HG02588 (cell line): ENCODE data around the gene USP13.
"Not testable (repeated sequence)": the region's sequence is repeated elsewhere in the genome, so short reads cannot be mapped to it uniquely, and the experiment has no call there.

Source experiments
- ATAC-seq: cut with Tn5 transposase; IDR thresholded peaks from one replicate; pipeline ENCODE4 v1.9.1; 2021; ENCODE audit warnings: mild to moderate bottlenecking, moderate library complexity; ENCODE audit not compliant: unreplicated experiment

USP13 gene, protein sequence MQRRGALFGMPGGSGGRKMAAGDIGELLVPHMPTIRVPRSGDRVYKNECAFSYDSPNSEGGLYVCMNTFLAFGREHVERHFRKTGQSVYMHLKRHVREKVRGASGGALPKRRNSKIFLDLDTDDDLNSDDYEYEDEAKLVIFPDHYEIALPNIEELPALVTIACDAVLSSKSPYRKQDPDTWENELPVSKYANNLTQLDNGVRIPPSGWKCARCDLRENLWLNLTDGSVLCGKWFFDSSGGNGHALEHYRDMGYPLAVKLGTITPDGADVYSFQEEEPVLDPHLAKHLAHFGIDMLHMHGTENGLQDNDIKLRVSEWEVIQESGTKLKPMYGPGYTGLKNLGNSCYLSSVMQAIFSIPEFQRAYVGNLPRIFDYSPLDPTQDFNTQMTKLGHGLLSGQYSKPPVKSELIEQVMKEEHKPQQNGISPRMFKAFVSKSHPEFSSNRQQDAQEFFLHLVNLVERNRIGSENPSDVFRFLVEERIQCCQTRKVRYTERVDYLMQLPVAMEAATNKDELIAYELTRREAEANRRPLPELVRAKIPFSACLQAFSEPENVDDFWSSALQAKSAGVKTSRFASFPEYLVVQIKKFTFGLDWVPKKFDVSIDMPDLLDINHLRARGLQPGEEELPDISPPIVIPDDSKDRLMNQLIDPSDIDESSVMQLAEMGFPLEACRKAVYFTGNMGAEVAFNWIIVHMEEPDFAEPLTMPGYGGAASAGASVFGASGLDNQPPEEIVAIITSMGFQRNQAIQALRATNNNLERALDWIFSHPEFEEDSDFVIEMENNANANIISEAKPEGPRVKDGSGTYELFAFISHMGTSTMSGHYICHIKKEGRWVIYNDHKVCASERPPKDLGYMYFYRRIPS

DNA sequence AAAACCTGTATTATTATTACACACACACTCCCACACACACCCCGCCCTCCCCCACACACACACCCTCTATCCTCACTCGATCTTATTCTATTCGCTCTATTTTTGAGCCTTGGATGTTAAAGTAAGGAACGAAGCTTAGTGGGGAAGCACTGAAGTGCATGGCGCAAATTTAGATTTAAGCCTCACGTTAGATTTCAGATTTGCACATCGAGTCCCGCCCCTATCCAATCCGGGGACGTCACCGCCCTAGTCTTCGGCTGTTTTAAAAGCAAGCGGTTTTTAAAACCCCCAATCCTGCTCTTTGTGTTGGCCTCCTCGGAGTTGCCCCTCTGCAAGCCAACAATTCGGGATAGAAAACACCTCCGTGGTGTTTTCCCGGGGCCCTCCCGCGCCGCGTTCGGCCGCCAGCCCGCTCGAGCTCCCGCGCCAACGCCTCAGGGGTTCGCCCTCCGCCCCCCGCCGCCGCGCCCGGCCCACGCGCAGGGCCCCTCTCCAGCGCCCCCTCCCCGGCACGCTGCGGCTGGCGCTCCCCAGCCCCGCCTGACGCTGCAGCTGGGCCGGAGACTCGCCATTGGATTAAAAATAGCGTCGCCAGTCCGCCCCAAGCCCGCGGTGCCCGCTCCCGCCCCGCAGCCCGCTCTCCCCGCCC lies at the start of gene USP13:
Gene USP13 (plus strand): TSS at position 594 of the 649 bp plus-strand sequence. CDS start 186 bp downstream, outside the sequence.
- peak; percentile 63 for ATAC-seq

DNA sequence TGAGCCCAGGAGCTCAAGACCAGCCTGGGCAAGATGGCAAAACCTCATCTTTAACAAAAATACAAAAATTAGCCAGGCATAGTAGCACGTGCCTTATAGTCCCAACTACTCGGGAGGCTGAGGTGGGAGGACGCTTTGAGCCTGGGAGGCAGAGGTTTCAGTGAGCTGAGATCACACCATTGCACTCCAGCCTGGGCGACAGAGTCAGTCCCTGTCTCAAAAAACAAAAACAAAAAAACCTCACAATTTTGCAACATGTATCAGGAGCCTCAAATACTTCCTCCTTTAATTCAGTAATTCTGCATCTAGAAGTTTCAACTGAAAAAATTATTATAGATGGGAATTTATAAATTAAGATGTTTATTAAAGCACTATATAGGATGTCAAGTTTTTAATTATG lies 49.5 kb upstream of the USP13 start:
- ATAC-seq: no peak

DNA sequence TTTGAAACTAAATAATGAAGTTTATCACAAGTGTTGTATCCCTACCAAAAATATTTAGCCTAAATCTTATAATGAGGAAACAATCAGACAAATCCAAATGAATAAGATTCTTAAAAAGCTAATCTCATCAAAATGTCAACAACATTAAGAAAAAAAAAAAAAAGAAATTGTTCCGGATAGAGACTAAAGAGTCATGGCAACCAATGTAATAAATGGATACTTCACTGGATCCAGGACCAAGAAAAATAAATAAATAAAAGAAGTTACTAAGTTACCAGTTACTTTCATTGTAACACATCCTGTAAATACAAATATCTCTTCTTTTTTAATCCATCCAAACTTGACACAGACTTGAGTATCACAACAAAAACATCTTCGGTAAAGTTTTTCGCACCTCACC lies 49.0 kb upstream of the USP13 start:
- ATAC-seq: no peak

DNA sequence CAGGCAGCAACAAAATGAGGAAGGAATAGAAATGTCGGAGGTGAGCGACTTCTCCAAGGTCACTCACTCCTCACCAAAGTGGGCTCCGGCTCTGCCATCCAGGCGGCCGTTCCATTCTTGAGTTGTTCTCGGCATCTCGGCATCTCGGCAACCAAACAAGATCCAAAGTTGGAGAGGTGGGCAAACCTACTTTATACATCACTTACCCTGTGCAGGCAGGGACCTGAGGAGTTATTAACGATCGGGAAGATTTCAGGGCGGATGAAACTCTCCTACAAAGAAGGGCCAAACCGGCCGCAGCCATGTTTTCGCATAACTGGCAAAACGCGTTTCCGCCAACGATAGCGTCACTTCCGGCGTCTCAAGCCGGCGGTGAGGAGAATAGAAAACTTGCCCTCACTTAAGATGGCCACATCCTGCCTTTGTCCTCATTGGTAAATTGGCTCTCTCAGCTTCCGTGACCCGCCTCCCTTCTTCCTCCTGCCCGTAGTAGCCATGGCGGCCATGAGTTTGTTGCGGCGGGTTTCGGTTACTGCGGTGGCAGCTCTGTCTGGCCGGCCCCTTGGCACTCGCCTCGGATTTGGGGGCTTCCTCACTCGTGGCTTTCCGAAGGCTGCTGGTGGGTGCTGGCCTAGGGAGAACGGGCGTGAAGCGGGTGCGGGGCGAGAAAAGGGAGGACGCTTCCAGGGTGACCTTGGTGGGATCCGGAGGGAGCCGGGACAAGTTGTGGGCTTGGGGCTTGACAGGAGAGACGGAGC lies 48.3 kb upstream of the USP13 start, which contains the start of the genes MRPL47 and NDUFB5:
Gene MRPL47 (minus strand): TSS at position 318 of the 758 bp plus-strand sequence. CDS start 14 bp downstream, at position 304.
Gene NDUFB5 (plus strand): TSS at position 474 of the 758 bp plus-strand sequence. CDS start 22 bp downstream, at position 496.
- peak; percentile 97 for ATAC-seq

DNA sequence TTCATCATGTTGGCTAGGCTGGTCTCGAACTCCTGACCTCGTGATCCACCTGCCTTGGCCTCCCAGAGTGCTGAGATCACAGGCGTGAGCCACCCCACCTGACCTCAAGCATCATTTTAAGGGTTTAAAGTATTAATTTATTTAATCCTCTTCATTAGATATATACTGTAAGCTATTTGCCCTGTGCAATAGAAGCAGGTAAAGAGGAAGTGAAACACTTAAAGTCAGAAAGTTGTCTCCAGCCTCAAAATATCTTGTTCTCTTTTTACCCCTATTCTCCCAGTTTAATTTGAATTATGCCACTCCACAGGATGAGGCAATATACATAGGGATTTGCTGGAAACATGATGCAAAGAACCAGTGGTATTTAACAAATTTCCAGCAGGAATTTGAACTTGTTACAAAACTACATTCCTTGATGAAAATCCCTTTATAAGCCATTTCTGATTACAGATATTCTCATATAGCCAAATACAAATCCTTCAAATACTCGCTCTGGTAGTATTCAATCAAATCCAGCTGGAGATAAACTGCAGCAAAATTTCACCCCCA lies 46.2 kb upstream of the USP13 start:
- no peak for ATAC-seq

DNA sequence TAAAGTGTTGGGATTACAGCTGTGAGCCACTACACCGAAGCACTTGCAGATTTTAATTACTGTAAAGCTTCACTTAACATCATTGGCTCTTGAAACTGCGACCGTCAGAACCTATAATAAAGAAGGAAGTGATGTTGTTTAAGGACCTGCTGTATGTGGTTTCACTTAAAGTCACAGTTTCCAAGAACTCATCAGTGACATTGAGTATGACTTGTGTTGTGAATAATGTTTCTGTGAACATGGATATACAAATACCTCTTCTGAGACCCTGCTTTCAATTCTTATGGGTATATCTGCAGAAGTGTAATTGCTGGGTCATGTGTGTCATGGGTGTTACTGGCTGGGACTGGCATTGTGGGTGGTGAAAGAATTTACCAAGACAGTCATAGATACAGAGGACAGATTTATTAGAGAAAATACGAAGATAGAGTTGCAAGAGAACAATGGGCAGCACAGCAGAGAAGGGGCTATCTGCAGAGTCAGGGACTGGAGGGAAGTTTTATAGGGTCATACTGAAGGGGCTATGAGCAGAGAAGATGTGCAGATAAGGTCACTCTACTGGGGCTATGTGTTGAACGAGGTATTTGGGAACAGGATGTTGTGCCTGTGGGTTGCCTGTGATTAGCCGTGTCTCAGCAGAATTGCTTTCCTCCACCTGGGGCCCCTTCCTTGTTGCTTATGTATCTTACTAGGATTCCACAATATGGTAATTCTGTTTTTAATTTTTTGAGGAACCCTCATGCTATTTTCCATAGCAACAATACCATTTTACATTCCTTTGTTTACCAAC lies 43.7 kb upstream of the USP13 start:
- peak; percentile 45 for ATAC-seq

DNA sequence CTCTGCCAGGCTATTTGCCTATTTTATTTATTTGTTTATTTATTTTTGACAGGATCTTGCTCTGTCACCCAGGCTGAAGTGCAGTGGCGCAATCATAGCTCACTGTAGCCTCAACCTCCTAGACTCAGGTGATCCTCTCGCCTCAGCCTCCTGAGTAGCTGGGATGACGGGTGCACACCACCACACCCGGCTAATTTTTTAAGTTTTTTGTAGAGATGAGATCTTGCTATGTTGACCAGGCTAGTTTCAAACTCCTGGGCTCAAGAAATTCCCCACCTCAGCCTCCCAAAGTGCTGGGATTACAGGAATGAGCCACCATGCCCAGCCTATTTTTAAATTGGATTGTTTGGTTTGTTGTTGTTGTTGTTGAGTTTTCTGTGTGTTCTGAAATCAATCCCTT lies 42.8 kb upstream of the USP13 start:
- ATAC-seq: no peak

DNA sequence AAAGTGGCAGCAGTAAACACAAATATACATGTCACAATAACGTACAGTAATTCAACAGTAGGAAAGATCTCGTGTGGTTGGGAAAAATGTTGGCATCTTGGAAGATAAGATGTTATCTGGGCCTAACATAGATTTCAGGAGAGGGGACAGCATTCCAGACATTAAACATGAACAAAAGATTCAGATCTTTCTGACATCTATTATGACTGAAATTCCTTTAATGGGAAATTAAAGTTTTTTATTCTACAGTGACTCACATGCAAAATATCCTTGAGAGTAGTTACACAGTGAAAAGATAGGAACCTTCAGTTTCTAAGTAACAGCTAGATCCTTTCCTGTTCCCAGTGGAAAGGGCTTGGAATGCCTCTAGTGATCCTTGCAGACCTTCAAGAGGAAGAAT lies 39.0 kb upstream of the USP13 start:
- no peak for ATAC-seq

DNA sequence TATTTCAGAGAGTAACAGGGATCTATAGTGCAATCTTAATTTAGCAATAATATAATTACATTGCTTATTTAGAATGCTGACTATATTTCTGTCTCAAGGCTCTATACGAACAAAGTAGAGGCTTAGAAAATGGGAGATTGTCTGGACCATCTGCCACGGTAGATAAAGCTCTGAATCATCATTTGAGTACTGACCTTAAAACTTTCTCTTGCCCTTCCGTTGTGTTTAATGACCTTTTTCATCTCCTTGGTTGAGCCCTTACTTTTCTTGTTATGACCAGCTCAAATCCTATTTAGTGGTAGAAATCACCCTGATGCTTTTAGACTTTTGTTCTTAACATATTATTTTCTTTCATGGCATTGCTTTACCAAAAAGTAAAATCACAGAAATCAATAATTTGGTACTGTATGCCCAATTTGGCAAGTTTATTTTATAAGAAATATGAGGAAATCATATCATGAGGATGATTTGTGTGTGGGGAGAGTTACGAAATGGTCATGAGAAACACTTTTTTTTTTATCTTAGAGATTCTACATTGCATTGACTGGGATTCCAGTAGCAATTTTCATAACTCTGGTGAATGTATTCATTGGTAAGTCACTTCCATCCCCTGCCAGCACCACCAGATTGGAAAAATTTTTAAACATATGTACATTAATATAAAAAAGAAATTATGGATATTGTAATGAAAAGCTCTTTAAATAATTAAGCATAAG lies 37.2 kb upstream of the USP13 start:
- no peak for ATAC-seq

DNA sequence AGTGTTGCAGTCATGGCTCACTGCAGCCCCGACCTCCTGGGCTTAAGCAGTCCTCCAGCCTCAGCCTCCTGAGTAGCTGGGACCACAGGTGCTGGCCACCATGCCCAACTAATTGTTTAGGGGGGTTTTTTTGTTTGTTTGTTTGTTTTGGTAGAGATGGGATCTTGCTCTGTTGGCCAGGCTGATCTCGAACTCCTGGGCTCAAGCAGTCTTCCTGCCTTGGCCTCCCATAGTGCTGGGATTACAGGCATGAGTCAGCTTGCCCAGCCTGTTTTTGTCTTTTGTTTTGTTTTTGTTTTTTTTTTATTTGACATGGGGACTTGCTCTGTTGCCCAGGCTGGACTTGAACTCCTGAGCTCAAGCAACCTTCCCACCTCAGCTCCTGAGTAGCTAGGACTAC lies 30.8 kb upstream of the USP13 start:
- no peak for ATAC-seq

DNA sequence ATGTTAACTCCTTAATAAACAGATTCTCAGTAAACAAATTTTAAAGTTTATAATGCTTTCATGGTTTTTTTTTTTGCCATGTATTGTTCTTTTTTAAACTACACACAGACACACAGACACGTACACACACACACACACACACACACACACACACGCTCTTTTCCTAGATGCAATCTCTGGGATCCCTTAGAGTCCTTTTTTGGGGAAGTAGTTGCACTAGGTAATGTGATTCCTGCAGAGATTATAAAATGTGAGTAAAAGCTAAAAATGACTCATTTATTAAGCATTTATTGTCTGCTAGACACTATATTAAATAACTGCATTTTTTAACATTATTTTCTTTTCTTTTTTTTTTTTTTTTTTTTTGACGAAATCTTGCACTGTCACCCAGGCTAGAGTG lies 28.4 kb upstream of the USP13 start:
- no peak for ATAC-seq

DNA sequence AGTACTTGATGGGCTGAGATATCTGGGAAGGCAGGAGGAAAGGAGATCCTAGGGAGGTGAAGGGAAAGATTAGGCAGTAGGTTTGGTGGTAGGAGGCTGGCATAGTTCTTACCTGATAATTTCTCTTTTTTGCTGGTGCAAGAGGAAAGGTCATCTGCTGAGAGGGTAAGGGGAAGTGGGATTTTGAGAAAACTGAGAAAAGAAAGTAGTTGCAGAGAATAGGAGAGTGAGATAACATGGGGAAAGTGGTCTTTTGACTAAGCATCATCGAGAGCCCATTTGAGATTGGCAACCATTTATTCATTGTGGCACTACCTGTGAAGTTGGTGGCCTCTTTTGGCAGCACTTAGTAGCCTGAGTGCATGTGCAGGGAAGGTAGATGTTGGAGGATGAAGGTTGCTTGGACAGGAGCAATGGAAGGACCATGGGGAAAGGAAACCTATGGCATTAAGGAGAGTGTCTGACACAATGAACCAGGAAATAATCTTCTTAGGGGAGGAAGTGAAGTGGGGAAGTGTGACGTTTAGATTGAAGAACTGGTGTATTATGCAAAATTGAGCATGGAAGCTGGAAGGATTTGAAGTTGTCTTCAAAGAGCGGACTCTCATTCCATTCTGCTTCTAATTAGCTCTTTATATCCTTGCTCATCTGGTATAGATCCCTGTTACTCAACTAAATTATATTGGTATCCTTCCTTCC lies 21.9 kb upstream of the USP13 start:
- no peak for ATAC-seq

DNA sequence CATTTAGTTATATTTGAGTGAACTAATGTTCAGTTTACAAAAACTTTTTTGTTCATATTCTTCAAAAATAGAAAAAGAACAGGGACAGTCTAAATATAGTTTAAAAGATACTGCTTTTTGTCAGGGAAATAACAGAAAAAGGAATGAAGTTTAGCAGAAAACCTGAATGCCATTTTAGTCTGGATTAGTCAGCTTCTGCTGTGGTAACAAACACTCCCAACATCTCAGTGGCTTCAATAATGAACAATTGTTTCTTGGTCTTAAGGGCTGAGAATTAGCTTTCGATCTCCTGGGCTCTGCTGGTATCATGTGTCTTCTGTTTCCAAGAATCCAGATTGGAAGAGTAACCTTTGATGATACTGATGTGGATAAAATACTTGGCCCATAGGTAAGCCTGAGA lies 12.4 kb upstream of the USP13 start:
- no peak for ATAC-seq

DNA sequence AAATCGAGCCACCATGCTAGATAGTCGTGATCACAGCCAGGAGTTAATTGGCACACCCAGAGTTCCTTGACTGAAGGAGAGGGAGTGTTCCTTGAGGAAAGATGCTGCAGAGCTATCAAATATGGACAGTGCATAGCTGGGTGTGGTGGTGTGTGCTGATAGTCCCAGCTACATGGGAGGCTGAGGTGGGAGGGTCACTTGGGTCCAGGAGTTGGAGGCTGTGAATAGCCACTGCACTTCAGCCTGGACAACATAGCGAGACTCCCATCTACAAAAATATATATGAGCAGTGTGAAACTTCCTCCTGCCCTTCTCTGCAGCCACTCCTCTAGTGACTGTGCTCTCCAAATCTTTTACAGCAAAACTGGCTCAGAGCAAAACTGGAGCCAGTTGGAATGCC lies 10.0 kb upstream of the USP13 start:
- ATAC-seq: no peak

DNA sequence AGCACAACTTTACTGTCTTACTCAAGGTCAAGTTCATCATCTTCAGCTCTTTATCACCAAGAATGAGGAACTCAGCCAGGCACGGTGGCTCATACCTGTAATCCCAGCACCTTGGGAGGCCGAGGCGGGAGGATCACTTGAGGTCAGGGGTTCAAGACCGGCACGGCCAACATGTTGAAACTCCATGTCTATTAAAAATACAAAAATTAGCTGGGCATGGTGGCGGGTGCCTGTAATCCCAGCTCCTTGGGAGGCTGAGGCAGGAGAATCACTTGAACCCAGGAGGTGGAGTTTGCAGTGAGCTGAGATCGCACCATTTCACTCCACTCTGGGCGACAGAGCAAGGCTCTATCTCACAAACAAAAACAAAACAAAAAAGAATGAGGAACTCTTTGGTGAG lies 9.0 kb upstream of the USP13 start:
- not testable (repeated sequence) for ATAC-seq

DNA sequence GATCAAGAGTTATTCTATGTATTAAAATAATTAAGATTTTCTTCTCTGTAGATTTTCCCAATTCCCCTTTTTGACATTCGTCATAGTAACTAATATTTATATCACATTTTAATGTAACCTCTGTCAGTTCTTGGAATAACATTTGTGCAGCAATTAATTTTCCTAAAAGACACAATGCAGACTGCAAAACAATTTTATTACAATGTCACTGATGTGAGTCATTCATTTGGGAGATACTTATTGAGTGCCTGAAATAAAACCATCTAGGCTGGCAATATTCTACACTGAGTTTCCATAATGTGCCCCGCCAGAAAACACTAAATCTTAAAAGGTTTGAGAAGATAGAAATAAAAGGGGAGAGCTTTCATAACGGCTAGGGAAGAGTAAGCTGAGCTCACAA lies 6.7 kb upstream of the USP13 start:
- no peak for ATAC-seq

DNA sequence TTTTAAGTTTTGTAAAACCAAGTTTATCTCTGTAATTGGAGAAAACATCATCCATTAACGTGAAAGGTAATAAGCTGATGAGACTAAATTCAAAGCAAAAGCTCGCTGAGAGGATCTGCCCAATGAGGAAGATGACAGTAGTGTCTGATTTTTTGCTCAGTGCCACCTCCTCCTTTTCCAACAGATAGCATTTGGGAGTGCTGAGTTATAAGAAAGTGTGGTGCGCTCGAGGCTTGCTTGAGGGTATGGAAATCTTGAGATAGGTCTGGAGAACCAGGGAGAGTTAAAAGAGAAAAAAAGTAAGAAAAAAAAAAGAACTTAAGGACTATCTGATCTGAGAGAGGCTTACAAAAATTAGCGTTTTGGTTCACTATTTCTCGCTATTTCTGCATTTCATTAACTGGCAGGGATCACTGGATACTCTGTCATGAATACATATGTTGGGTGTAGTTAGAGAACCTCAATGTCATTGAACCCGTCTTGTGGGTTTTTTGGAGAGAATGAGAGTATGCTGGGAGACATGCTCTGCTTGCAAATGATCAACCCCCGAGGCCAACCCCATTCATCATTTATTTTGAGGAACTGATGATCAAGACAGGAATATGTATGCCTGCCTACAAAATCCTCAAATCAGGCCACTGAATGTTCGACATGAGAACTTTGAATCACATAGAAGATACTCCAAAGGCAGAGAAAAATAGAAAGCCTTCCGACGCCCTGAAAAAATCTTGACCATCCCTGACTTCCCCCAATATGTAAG lies 973 bp upstream of the USP13 start:
- no peak for ATAC-seq
